ENCODE data around the gene BATF3.
"Not testable (repeated sequence)": the region's sequence is repeated elsewhere in the genome, so short reads cannot be mapped to it uniquely, and the experiment has no call there.

Gene BATF3

DNA sequence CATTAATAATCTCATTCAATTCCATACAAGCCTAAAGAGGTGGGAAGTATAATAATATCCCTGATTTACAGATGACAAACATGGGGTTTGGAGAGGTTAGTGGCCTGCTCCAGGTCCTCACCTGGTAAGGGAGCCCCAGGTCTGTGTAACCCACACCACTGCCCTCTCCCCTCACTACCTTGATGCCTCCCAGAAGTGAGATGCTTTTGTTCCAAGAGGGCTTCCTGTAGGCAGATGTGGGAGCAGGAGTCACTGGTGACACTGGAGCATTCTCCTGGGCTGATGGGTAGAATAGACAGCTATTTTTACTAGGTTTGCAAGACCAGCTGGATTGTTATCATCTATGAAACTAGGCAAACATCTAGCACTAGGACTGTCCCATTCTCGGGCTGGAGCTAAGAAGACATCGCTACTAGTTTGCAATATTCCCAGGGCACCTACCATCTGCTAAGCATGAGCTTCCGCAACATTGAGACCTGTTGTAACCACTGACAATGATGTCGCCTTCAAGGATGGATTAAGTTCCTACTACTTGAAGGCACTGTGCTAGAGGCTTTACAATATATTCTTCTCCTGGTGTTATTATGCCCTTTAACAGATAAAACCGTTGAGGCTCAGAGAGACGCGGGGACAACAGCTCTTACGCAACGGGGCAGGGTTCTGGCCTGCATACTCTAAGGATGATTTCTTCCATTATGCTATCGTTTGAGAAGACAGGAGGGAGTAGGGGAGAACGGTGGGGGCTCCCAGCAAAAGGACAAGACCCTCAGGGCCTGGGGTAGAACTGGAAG is 35.0 kb downstream of the BATF3 start:
- no peak for DNase-seq (ENCODE audit: low read depth in 2 of 2)

DNA sequence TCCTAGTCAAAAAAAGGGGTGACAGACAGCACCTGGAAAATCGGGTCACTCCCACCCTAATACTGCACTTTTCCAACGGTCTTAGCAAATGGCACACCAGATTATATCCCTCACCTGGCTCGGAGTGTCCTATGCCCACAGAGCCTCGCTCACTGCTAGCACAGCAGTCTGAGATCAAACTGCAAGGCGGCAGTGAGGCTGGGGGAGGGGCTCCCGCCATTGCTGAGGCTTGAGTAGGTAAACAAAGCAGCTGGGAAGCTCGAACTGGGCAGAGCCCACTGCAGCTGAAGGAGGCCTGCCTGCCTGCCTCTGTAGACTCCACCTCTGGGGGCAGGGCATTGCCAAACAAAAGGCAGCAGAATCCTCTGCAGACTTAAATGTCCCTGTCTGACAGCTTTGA is 41.4 kb downstream of the BATF3 start:
- not testable (repeated sequence) for DNase-seq (ENCODE audit: low read depth in 2 of 2)

DNA sequence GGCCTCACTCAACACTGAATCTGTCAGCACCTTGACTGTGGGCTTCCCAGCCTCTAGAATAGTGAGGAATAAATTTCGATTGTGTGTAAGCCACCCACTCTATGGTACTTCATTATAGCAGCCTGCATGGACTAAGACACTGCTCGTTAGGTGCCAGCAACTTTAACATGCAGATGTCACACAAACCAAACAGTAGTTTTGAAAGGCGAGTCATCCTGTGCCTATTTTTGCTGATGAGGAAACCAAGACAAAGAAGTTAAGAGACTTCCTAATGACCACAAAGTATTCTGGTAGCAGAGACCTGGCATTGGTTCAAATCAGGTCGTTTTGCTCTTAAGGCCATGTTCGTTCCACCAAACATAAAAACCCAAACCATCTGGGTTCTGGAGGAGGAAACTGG is 42.9 kb downstream of the BATF3 start:
- DNase-seq (ENCODE audit: low read depth in 2 of 2) = no peak

DNA sequence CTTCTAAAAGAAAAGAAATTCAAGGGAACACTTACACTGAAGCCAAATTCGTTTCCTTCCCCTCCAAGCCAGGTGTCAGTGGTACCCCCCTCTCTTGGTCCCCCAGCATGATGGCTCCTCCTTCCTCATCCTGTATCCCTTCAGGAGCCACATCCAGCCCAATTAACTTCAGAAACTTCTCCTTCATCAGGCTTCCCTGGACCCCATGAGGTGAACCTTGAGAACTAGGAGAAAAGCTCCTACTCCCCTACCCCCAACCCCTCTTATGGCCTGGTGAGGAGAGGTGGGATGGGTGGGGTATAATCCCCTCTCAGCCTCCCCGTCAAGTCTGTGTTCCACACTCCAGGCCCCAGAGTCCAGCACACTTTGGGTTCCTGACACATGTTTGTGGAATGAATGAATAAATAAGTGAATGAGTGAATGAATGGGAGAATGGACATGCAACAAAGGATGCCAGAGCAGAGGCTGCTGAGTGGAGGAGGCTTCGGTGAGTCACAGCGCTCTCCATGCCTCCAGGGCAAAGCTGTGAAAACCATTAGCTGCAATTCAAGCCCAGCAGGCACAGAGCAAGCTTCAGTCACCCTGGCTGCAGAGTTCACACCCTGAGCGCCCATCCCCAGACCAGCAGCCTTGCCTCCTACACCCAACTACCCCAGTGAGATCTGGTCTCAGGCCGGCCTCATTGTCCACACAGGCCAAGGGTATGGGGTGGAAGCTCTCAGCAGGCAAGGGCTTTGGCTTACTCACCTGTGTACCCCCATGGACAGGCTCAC is 43.8 kb downstream of the BATF3 start:
- DNase-seq (ENCODE audit: low read depth in 2 of 2) = no peak

DNA sequence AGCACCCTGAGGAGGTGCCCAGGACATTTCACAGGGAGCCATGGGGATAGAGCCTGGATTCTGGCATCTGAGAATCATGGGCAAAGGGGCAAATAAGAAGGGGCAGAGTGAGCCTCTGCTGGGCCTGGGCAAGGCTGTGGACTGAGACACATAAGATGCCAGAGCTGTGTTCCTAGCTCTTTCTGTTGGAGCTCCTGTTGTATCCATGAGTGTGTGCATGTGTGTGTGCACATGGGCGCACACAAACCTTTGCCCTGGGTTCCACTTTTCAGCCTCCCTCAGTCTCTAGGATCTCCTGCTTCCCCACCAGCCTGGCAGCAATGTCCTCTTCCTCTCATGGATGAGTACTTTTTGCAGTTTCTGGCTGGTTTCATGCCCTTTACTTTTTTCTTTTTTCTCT is 47.0 kb downstream of the BATF3 start:
- no peak for DNase-seq (ENCODE audit: low read depth in 2 of 2)

DNA sequence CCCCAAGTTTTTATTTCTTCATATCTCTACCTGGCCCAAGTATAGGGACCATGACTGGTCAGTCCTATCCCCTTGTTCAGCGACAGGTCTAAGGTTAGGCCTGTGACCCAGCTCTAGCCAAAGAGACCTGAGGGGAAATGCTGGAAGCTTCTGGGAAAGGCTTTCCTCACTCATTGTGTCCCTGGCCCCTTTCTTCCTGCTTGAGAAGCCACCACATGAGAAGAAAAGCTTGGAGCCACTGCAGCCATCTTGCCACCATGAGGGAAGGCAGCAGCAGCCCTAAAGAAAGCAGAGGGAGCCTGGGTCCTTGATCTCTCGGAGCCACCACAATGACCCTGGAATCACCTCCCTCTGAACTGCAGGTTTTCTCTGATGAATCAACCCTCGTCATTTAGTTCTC is 47.7 kb downstream of the BATF3 start:
- no peak for DNase-seq (ENCODE audit: low read depth in 2 of 2)

DNA sequence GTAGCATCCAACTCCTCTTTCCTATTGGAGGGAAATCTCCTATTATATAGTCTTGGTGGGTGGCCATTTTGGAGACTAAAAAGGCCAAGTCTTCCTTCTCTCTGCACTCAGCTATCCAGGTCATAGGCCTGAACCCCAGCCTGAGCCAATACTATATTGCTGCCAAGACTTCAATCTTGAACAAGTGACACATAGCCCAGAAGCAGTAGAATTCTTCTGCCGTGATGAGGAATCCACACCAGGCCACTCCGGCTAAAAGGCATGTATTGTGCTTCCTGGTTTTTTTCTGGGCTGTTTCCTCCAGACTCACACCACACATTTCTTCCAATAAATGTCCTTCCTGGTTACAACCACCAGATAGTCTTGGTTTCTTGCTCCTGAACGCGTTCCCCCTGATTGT is 48.1 kb downstream of the BATF3 start:
- no peak for DNase-seq (ENCODE audit: low read depth in 2 of 2)

DNA sequence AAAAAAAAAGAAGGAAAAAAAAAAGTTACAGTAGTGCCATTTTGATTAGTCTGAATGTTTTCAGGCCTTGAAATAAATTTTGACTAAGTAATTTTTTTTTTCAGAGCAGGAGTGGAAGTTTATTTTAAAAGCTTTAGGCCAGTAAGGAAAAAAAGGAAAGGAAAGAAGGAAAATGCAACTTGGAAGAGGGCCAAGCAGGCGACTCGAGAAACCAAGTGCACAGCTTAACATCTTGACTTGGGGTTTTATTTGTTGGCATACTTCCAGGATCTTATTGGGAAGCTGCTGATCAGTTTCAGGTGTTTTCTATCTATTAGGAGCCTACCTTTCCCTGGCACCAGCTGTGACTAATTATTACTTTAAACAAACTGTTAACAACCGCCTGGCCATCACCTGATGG is 49.4 kb downstream of the BATF3 start:
- no peak for DNase-seq (ENCODE audit: low read depth in 2 of 2)

DNA sequence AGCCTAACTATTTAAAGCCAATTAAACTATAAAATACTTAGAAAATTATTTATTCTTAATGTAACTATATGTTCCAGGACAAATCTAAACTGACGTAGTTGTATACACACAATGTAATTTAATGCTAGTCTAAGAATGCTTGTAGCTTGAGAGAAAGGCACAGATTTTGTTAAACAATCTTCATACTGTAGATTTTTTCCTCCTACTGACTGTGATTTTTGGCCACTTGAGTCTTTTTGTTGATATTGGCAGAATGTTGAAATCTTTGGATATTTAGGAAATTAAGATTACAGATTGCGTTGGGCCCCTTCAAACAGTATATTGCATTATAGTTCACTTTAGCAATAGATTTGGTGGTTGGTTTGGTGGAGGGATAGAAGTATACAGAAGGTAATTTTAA is 50.6 kb downstream of the BATF3 start:
- DNase-seq (ENCODE audit: low read depth in 2 of 2) = no peak

DNA sequence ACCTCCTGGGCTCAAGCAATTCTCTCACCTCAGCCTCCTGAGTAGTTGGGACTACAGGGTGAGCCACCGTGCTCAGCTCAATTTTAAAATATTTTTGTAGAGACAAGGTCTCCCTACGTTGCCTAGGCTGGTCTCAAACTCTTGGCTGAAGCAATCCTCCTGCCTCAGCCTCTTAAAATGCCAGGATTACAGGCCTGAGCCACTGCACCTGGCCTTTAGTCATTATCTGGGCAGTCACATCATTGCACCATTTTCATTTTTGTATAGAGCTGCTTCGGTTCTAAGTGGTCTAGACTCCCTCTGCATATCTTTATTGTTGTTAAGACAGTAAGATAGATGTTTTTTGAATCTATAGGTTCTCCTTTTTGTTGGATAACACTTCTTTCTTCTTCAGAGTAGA is 51.2 kb downstream of the BATF3 start:
- no peak for DNase-seq (ENCODE audit: low read depth in 2 of 2)

DNA sequence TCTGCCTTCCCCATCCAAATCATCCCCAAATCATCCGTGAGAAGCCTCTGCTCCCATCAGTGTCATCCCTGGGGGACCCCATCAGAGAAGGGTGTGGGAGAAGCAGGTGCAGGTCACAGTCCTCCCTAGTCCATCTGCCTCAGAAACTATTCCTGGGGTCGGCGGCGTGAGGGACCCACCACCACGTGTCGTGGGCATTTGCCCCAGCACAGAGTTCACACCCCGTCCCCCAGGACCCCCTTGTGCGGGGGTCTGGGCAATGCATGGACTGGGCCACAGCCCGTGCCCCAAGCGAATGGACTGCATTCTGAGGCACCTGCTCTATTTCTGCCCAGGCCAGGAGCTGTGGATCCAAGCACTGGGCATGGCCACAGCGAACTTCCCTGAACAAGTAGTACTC is 52.6 kb downstream of the BATF3 start:
- DNase-seq (ENCODE audit: low read depth in 2 of 2) = no peak

DNA sequence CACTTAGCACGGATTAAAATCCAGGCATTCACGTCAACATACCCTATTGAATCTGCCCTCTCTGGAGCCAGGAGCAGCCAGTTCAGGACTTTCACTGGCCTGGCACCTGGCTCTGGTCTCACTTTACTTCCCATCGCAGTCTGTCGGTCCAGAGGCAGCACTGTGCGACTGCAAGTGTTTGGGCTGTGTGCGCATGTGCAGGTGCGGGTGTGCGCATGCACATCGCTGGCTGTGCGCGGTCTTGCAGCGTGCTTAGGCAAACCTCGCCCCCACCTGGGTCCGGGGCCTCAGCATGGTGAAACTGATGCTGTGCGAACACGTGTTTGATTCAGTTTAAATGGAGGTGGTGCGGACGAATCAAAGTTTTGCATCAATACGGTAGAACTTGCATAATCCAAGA is 53.1 kb downstream of the BATF3 start:
- no peak for DNase-seq (ENCODE audit: low read depth in 2 of 2)

DNA sequence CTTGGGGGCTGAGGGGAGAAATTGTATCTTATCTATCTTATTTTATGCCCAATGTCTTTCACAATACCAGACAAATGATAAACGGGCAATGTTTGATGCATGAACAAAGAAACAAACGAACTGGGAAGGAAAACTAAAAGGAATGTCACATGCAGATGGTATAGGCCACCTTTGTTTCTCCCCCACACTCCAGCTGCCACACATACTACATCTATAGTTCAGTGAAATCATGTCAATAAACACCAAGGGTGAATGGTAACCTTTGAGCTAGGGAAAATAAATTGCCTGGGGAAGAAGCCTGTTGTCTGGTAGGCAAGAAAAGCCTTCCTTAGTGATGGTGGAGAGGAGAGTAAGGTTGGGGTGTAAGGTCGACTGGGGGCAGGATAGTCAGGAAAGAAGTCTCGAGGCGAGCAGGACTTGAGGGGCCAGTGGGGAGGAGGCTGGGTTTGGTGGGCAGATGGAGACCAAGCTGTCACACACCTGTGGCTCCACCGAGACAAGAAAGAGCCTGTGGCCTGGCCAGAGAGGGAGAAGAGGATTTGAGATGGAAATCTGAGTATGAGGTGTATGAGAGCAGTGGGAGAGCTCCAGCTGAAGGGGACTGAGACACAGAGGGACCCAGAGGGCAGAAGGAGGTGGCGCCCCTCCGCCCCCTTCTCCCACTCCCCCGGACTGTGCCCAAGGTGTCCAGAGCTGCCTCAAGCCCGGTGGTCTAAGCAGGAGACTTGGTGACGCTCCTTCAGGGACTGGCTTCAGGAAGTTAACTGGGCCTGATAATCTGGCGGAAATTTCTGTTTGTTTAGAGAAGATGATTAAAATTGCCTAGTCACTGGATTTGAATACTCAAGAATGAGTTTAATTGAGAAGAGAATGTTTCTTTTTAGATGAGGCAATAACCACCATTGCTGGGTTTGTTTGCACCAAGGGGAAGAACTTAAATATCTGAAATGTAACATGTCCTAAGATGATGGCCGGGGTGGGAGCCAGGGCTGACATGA is 53.8 kb downstream of the BATF3 start:
- no peak for DNase-seq (ENCODE audit: low read depth in 2 of 2)

DNA sequence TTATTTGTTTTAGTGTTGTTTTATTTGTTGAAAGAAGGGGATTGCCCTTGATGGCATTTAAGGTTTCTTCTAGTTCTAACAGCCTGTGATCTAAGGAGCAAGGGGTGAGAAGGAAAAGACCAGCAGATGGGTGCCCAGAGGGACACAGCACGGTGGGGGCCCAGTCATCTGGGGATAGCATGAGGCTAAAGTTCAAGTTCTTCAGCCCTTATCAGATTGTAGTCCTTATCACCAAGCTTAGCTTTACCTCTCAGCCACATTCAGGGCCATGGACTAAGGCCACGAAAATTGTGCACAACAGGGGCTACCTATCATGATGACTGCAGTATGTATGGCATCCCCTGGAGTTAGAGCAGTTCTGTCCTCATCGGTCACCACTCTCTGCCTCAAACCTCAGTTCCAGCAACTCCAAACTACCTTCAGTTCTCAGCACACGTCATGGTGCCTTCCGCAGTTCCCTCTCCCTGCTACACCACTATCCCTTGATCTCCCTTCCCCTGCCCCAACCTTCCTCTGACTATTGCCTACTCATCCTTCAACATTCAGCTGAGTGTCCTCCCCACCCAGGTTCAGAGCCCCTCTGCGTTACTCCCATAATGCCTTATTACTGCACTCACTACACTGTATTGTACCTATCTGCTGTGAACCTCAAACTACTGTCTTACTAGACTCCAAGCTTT is 54.6 kb downstream of the BATF3 start:
- no peak for DNase-seq (ENCODE audit: low read depth in 2 of 2)

DNA sequence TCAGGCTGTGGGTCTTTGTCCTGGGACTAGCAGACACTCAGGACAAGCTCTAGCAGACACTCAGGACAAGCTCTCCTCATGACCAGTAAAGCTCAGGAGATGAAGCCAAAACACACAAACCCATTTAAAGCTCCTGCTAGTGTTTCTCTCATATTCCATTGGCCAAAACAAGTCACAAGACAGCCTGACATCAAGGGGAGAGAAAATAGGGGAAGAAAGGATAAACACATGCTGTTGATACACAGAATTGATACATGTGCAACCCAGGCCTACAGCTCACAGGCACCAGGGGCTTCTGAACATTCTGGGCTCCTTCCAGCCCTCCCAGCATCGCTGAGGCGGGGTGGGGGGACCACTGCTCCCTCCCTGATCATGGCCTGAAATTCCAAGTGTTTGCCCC is 55.8 kb downstream of the BATF3 start:
- DNase-seq (ENCODE audit: low read depth in 2 of 2) = no peak

DNA sequence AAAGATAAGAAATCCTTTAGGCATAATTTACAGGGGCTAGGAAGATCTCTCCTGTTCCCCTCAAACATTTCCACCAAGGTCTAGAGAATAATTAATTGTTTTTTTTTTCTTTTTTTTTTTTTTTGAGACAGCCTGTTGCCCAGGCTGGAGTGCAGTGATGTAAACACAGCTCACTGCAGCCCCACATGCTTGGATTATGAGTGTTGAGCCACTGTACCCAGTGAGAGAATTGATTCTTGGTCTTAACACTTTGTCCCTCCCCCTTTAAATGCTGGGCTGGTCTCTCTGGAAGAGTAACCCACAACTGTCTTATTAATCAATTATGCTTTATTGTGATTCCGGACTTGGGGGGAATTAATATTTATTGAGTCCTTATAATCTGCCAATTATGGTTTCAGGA is 57.7 kb downstream of the BATF3 start:
- DNase-seq (ENCODE audit: low read depth in 2 of 2) = no peak

DNA sequence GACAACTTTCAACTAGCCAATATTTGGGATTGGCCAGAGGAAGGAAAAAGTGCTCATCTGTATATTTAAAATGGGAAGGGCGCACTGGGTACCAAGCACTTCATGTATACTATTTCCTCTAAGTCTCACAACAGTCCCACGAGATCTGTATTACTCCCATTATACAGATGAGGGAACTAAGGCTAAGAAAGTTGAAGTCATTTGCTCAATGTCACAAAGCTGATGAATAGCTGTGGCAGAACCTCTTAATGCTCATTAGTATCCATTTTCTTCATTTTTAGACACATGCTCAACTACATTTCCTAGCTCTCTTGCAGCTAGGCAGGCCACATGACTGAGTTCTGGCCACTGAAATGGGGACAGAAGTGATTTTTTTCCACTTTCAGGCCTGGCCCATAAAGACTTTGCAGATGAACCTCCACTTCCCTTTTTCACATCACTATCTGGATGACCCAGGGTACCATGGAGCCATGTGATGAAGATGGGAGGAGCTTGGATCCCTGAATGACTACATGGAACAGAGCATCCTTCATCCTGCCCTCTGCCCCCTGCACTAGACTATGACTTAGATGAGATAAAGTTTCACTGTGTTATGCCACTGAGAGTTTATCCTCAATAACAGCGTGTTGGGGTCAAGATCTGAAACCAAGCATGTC is 59.3 kb downstream of the BATF3 start:
- no peak for DNase-seq (ENCODE audit: low read depth in 2 of 2)

DNA sequence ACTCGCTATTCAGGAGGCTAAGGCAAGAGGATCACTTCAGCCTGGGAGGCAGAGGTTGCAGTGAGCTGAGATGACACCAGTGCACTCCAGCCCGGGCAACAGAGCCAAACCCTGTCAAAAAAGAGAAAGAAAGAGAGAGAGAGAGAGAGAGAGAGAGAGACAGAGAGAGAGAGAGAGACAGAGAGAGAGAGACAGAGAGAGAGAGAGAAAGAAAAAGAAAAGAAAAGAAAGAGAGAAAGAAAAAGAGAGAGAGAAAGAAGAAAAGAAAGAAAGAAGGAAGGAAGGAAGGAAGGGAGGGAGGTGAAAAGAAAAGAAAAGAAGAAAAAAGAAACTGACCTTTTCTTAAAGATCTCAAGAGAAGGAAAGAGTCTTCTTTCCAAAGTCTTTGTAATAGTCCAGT is 60.1 kb downstream of the BATF3 start:
- DNase-seq (ENCODE audit: low read depth in 2 of 2) = not testable (repeated sequence)

DNA sequence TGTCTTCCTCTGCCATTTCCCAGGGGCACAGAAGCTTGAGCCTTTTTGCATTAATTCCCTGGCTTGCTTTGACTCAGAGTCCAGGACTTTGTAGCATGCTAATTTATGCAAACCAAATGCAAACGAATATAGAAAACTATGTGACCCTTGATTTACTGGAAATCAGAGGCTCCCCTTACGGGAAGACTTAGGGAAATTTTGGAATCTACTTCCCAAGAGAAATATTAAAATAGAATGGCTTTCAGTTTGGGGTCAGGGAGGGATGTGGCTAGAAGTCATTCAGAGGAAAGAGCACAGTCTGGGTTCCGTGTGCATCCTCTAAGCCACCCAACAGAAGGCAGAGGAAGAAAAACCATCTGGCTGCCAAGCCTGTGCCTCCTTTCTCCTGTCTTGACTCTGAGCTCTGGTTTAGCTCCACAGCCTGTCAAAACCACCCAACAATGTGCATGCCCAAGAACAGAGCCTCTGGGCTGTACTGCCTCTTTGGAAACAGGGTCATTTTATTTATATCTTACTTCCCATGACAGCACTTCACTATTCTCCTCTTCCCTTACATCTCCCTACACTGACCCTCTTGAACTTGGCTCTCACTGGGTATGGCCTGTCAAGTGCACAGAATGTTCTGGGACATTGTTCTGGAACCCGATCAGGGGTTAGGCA is 61.0 kb downstream of the BATF3 start:
- DNase-seq (ENCODE audit: low read depth in 2 of 2) = no peak

DNA sequence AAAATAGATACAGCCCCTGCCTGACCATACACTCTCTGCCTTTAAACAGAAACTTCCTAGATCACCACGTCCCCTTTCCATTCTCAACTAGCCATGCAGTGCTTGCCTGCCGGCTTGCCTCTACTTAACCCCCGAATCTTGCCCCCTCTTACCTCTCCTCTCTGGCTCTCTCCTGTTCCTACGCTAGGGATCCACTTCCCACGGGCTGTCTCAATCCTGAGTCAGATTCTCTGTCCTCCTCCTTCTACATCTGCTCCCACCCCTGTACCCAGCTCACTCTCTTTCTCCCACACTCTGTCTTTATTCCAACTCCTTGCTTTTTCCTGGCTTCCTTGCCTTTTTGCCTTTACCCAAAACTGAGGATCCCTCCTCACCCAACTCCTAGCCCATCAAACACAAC is 61.7 kb downstream of the BATF3 start:
- no peak for DNase-seq (ENCODE audit: low read depth in 2 of 2)
